IMR-90 (cell line): ENCODE data around the gene SERPINA12. TPM values are rescaled to one million over a fixed set of nuclear protein-coding genes. Genes with fewer than 3 reads are reported as not detected.

Experiments
- ATAC-seq: fragments of 200-7000 bp; cut with Tn5 transposase; 2 replicates; pipeline ENCODE4 v1.9.1; 2020; ENCODE audit warnings: low read depth, mild to moderate bottlenecking, moderate library complexity
- BruUV-seq: library from RNA; stranded (reverse); fragments of 400-500 nt; replicated peaks from 2 replicates; lab custom pipeline; 2021; lab: Mats Ljungman, UMichigan
- CTCF ChIA-PET: fragments of 300-600 bp; formaldehyde crosslinking; extraction: SDS; loops from one replicate; lab custom pipeline; 2021; ENCODE audit warnings: antibody characterized with exemption; lab: Yijun Ruan, JAX
- POLR2A ChIA-PET: fragments of 300-600 bp; sonication (Branson Sonifier 250); formaldehyde crosslinking; loops from one replicate; lab custom pipeline; 2022; ENCODE audit warnings: antibody characterized with exemption; ENCODE audit not compliant: unreplicated experiment; lab: Charles Lee
- DNase-seq: peaks from one replicate; pipeline ENCODE4 v3.0.0; 2013
- H2AFZ ChIP-seq: replicated peaks from 2 replicates; pipeline ENCODE3; 2013; ENCODE audit warnings: low read length, mild to moderate bottlenecking; ENCODE audit not compliant: poor library complexity
- H2AK5ac ChIP-seq: 2 replicates; pipeline ENCODE4 v1.6.1; 2013; ENCODE audit warnings: low read depth, low read length, inconsistent platforms
- H2AK9ac ChIP-seq: replicated peaks from 2 replicates; pipeline ENCODE3; 2013; ENCODE audit warnings: mild to moderate bottlenecking, low read depth, low read length, moderate library complexity; ENCODE audit not compliant: poor library complexity
- H2BK120ac ChIP-seq: 2 replicates; pipeline ENCODE4 v1.6.1; 2013; ENCODE audit warnings: low read depth, low read length, inconsistent platforms
- H2BK15ac ChIP-seq: 3 replicates; pipeline ENCODE4 v1.6.1; 2013; ENCODE audit warnings: low read depth, low read length, inconsistent platforms
- H2BK20ac ChIP-seq: 2 replicates; pipeline ENCODE4 v1.6.1; 2013; ENCODE audit warnings: low read depth, mild to moderate bottlenecking, inconsistent platforms, low read length, moderate library complexity
- H2BK5ac ChIP-seq: 2 replicates; pipeline ENCODE4 v1.6.1; 2013; ENCODE audit warnings: mild to moderate bottlenecking, low read depth, low read length, inconsistent platforms; ENCODE audit not compliant: poor library complexity, severe bottlenecking
- H3K14ac ChIP-seq: replicated peaks from 2 replicates; pipeline ENCODE4 v1.6.1; 2013; ENCODE audit warnings: low read depth, low read length, inconsistent platforms
- H3K18ac ChIP-seq: 2 replicates; pipeline ENCODE4 v1.6.1; 2013; ENCODE audit warnings: low read depth, low read length, control low read depth
- H3K23ac ChIP-seq: 2 replicates; pipeline ENCODE4 v1.6.1; 2013; ENCODE audit warnings: low read depth, low read length, inconsistent platforms
- H3K27ac ChIP-seq: 2 replicates; pipeline ENCODE4 v1.5.1; 2013; ENCODE audit warnings: mild to moderate bottlenecking, control low read depth, low read length; ENCODE audit not compliant: insufficient read depth
- H3K27me3 ChIP-seq: 2 replicates; pipeline ENCODE4 v1.6.1; 2013; ENCODE audit warnings: low read length; ENCODE audit not compliant: control insufficient read depth, insufficient read depth
- H3K36me3 ChIP-seq: 2 replicates; pipeline ENCODE4 v1.6.1; 2013; ENCODE audit warnings: low read length, mixed read lengths; ENCODE audit not compliant: control insufficient read depth, insufficient read depth
- H3K4ac ChIP-seq: 2 replicates; pipeline ENCODE4 v1.6.1; 2013; ENCODE audit warnings: low read depth, low read length, inconsistent platforms
- H3K4me1 ChIP-seq: 2 replicates; pipeline ENCODE4 v1.6.1; 2013; ENCODE audit warnings: low read length, mixed read lengths; ENCODE audit not compliant: control insufficient read depth, insufficient read depth
- H3K4me2 ChIP-seq: 2 replicates; pipeline ENCODE4 v1.6.1; 2013; ENCODE audit warnings: low read depth, mild to moderate bottlenecking, control low read depth, low read length, moderate library complexity
- H3K4me3 ChIP-seq: 2 replicates; pipeline ENCODE4 v1.5.1; 2013; ENCODE audit warnings: low read depth, mild to moderate bottlenecking, control low read depth, low read length, moderate library complexity; ENCODE audit not compliant: insufficient read depth
- H3K56ac ChIP-seq: 2 replicates; pipeline ENCODE4 v1.6.1; 2013; ENCODE audit warnings: low read length, inconsistent platforms; ENCODE audit not compliant: insufficient read depth; ENCODE audit errors: extremely low read depth
- H3K79me1 ChIP-seq, 2 experiments: 2 replicates each; pipeline ENCODE4 v1.6.1; 2013; ENCODE audit warnings: low read length in 2 of 2, inconsistent platforms in 1 of 2, low read depth in 1 of 2
- H3K9ac ChIP-seq: 2 replicates; pipeline ENCODE4 v1.6.1; 2013; ENCODE audit warnings: low read depth, low read length, control low read depth
- H3K9me1 ChIP-seq: 2 replicates; pipeline ENCODE4 v1.6.1; 2013; ENCODE audit warnings: low read length, inconsistent platforms; ENCODE audit not compliant: insufficient read depth
- H3K9me3 ChIP-seq: 2 replicates; pipeline ENCODE4 v1.6.1; 2013; ENCODE audit warnings: low read length; ENCODE audit not compliant: control insufficient read depth, insufficient read depth
- H4K20me1 ChIP-seq: 2 replicates; pipeline ENCODE4 v1.6.1; 2013; ENCODE audit warnings: low read length, inconsistent platforms; ENCODE audit not compliant: insufficient read depth
- H4K5ac ChIP-seq: 2 replicates; pipeline ENCODE4 v1.6.1; 2013; ENCODE audit warnings: mild to moderate bottlenecking, low read depth, low read length, control low read depth
- H4K8ac ChIP-seq, 2 experiments: 2 replicates each; pipeline ENCODE4 v1.6.1; 2013; ENCODE audit warnings: low read depth in 2 of 2, low read length in 2 of 2, control low read depth in 1 of 2, inconsistent platforms in 1 of 2
- H4K91ac ChIP-seq: 2 replicates; pipeline ENCODE4 v1.6.1; 2013; ENCODE audit warnings: low read depth, low read length, inconsistent platforms; ENCODE audit not compliant: insufficient read depth
- BHLHE40 ChIP-seq: fragments of 150-350 bp; IDR thresholded peaks from 2 replicates; pipeline ENCODE4 v1.6.1; 2016; ENCODE audit warnings: mild to moderate bottlenecking, low read depth, low read length
- MXI1 ChIP-seq: IDR thresholded peaks from 2 replicates; pipeline ENCODE4 v1.6.1; 2012; ENCODE audit warnings: low read depth, mild to moderate bottlenecking, low read length, moderate library complexity, borderline replicate concordance
- NFE2L2 ChIP-seq: fragments of 150-350 bp; IDR thresholded peaks from 2 replicates; pipeline ENCODE4 v1.6.1; 2016; ENCODE audit warnings: low read depth, mild to moderate bottlenecking, low read length
- POLR2A ChIP-seq: IDR thresholded peaks from 2 replicates; pipeline ENCODE4 v1.6.1; 2012; ENCODE audit warnings: mild to moderate bottlenecking, low read depth, low read length
- RCOR1 ChIP-seq: IDR thresholded peaks from 2 replicates; pipeline ENCODE4 v1.6.1; 2012; ENCODE audit warnings: mild to moderate bottlenecking, low read length, improper control_type of control experiment; ENCODE audit not compliant: insufficient replicate concordance
- RFX5 ChIP-seq: IDR thresholded peaks from 2 replicates; pipeline ENCODE4 v1.8.0; 2012; ENCODE audit warnings: low read depth, mild to moderate bottlenecking, low read length, moderate library complexity
- WGBS, 2 experiments: methylation state at CpG; one replicate each; pipeline versions ENCODE4 v1.1.5 to v1.1.7; 2013; ENCODE audit warnings: missing lambda C conversion rate in 2 of 2; ENCODE audit not compliant: insufficient read length in 1 of 2; ENCODE audit errors: extremely low coverage in 2 of 2; 5-methylcytosine and 5-hydroxymethylcytosine counted together
- dilution Hi-C: fragments of 300-500 bp; cut with HindIII; formaldehyde crosslinking; loops from one replicate; pipeline ENCODE4 v1.14.3; 2018; ENCODE audit warnings: low sequenced_read_pairs; ENCODE audit not compliant: unreplicated experiment
- in situ Hi-C: fragments of 300-500 bp; cut with MboI; formaldehyde crosslinking; loops from 3 replicates; pipeline ENCODE4 v1.14.3; 2019; ENCODE audit warnings: low sequenced_read_pairs, inconsistent platforms, mixed read lengths
- intact Hi-C: fragments of 100-400 bp; cut with micrococcal nuclease; formaldehyde crosslinking; loops from 2 replicates; pipeline ENCODE4 v1.10.0; 2022
- polyA plus RNA-seq, 3 experiments: library from polyadenylated mRNA; depleted of rRNA; stranded (reverse); fragments of >200 nt; gene quantifications; 2 replicates each; pipeline ENCODE4 v1.2.3, GENCODE V29; 2012; ENCODE audit warnings: low replicate concordance in 1 of 3
- total RNA-seq: library from RNA; depleted of rRNA; stranded (reverse); fragments of >200 nt; gene quantifications from 2 replicates; pipeline ENCODE4 v1.2.3, GENCODE V29; 2012
- TF ChIP-seq, protein P1 (sequence below): conservative IDR thresholded peaks from 2 replicates; pipeline ENCODE4 v1.5.1; 2012; ENCODE audit warnings: mild to moderate bottlenecking, low read depth, low read length, improper control_type of control experiment
- TF ChIP-seq, protein P2 (sequence below): fragments of 150-350 bp; IDR thresholded peaks from 2 replicates; pipeline ENCODE4 v1.6.1; 2017; ENCODE audit warnings: mild to moderate bottlenecking, antibody characterized with exemption, low read length, low read depth

SERPINA12 gene
- total and polyA plus RNA-seq, 2 of the 4 experiments (the other 2 are of a cell fraction): not detected

DNA sequence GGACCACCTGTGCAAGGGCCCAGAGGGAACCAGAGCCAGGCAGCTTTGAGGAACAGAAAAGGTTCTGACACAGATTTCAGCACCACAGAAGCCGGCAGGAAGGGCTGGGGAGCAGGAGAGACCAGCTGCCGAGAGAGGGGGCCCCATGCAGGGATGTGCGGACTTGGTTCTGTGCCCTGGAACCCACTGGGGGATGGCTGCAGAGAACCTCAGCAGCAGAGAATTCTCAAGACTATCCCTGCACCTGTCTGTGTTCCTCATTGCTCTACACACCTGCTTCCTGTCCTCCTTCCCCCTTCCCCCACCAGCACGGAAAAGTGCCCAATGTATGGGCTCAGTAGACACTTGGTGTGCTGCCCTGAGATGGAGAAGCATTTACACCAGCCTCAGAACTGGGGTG is 36.4 kb downstream of the SERPINA12 start:
- TF ChIP-seq, protein P1, sequence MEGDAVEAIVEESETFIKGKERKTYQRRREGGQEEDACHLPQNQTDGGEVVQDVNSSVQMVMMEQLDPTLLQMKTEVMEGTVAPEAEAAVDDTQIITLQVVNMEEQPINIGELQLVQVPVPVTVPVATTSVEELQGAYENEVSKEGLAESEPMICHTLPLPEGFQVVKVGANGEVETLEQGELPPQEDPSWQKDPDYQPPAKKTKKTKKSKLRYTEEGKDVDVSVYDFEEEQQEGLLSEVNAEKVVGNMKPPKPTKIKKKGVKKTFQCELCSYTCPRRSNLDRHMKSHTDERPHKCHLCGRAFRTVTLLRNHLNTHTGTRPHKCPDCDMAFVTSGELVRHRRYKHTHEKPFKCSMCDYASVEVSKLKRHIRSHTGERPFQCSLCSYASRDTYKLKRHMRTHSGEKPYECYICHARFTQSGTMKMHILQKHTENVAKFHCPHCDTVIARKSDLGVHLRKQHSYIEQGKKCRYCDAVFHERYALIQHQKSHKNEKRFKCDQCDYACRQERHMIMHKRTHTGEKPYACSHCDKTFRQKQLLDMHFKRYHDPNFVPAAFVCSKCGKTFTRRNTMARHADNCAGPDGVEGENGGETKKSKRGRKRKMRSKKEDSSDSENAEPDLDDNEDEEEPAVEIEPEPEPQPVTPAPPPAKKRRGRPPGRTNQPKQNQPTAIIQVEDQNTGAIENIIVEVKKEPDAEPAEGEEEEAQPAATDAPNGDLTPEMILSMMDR: no peak
- no peak for TF ChIP-seq NFE2L2
- TF ChIP-seq, protein P2, sequence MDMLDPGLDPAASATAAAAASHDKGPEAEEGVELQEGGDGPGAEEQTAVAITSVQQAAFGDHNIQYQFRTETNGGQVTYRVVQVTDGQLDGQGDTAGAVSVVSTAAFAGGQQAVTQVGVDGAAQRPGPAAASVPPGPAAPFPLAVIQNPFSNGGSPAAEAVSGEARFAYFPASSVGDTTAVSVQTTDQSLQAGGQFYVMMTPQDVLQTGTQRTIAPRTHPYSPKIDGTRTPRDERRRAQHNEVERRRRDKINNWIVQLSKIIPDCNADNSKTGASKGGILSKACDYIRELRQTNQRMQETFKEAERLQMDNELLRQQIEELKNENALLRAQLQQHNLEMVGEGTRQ: no peak
- no peak for TF ChIP-seq RCOR1
- no peak for TF ChIP-seq BHLHE40
- TF ChIP-seq MXI1: no peak
- no peak for TF ChIP-seq RFX5
- no peak for TF ChIP-seq POLR2A
- Histone ChIP-seq H3K23ac (no peak overlapping the region), H2AFZ (no peak overlapping the region), H2BK5ac (no peak overlapping the region), H3K18ac (no peak overlapping the region), H3K9ac (no peak overlapping the region), H3K56ac (no peak overlapping the region), H4K91ac (no peak overlapping the region), H2AK5ac (no peak overlapping the region), H2BK120ac (no peak overlapping the region), H3K79me1 (no peaks in the 10 kb centered on the region), H3K4me3 (no peak overlapping the region), H3K9me3 (no peaks in the 10 kb centered on the region), H3K14ac (no peak overlapping the region), H3K9me1 (no peaks in the 10 kb centered on the region), H3K4me2 (no peak overlapping the region), H4K20me1 (no peaks in the 10 kb centered on the region), H3K27me3 (no peaks in the 10 kb centered on the region), H3K4me1 (no peaks in the 10 kb centered on the region), H2BK20ac (no peak overlapping the region), H4K8ac (no peak overlapping the region), H3K36me3 (no peaks in the 10 kb centered on the region), H3K4ac (no peak overlapping the region), H3K27ac (no peak overlapping the region), H2BK15ac (no peak overlapping the region), H2AK9ac (no peak overlapping the region), H4K5ac (no peak overlapping the region)
- intact Hi-C loops: no loop called here
- ChIA-PET POLR2A (no interaction called here), CTCF (interaction anchor here (0.5 kb wide), 1 partner anchor 23 kb away, joined by 4 read pairs; no protein-coding TSS in a partner anchor)
- DNase-seq: no peak
- WGBS, 2 experiments: no CpG with 5 or more reads among the region's 4 CpGs
- BruUV-seq: no TSS peak
- in situ Hi-C loops: no loop called here
- no peak for ATAC-seq
- dilution Hi-C loops: no loop called here
